ENCODE results near the gene UGT1A4.

GRCh38 chr2:233818639-233819621, 100.4 kb downstream of the UGT1A4 start:
- TF ChIP-seq EP300 (IDR thresholded peaks at IDR 0.05; ENCODE audit: borderline replicate concordance), result no peak
- TF ChIP-seq CEBPB (IDR thresholded peaks at IDR 0.05), result no peak
- no peak for TF ChIP-seq TEAD4 (IDR thresholded peaks at IDR 0.05)
- TF ChIP-seq TAF1 (IDR thresholded peaks at IDR 0.05; ENCODE audit: low read depth), result no peak
- TF ChIP-seq NFIC (IDR thresholded peaks at IDR 0.05), result no peak
